H9 (cell line): ENCODE data around the gene NEK8. TPM values are rescaled to one million over a fixed set of nuclear protein-coding genes. Genes with fewer than 3 reads are reported as not detected.

Experiments used
- DNase-seq: peaks from one replicate; pipeline ENCODE4 v3.0.0-alpha.2; 2017
- H2AFZ ChIP-seq: one replicate; pipeline ENCODE4 v1.6.1; 2013; ENCODE audit warnings: mild to moderate bottlenecking, low read length, control low read depth, moderate library complexity
- H2AK5ac ChIP-seq: 2 replicates; pipeline ENCODE4 v1.6.1; 2013; ENCODE audit warnings: low read length, control low read depth, mixed read lengths; ENCODE audit not compliant: insufficient read length
- H2BK120ac ChIP-seq: one replicate; pipeline ENCODE4 v1.6.1; 2013; ENCODE audit warnings: low read depth, mild to moderate bottlenecking, low read length, control low read depth, inconsistent platforms; ENCODE audit not compliant: poor library complexity, severe bottlenecking
- H2BK12ac ChIP-seq: 2 replicates; pipeline ENCODE4 v1.6.1; 2013; ENCODE audit warnings: low read length, control low read depth, mixed read lengths, low read depth; ENCODE audit not compliant: insufficient read length
- H2BK15ac ChIP-seq: 2 replicates; pipeline ENCODE4 v1.6.1; 2013; ENCODE audit warnings: low read depth, low read length, control low read depth
- H2BK20ac ChIP-seq: one replicate; pipeline ENCODE4 v1.6.1; 2013; ENCODE audit warnings: low read depth, mild to moderate bottlenecking, low read length, control low read depth, inconsistent platforms; ENCODE audit not compliant: poor library complexity, severe bottlenecking
- H2BK5ac ChIP-seq: 2 replicates; pipeline ENCODE4 v1.6.1; 2013; ENCODE audit warnings: low read length, control low read depth, mixed read lengths; ENCODE audit not compliant: insufficient read length
- H3K14ac ChIP-seq: 2 replicates; pipeline ENCODE4 v1.6.1; 2013; ENCODE audit warnings: low read length, control low read depth; ENCODE audit not compliant: insufficient read depth
- H3K18ac ChIP-seq: 2 replicates; pipeline ENCODE4 v1.6.1; 2013; ENCODE audit warnings: low read depth, mild to moderate bottlenecking, mixed read lengths, low read length, control low read depth; ENCODE audit not compliant: insufficient read length
- H3K23ac ChIP-seq: 2 replicates; pipeline ENCODE4 v1.6.1; 2013; ENCODE audit warnings: low read length, control low read depth, mixed read lengths, low read depth; ENCODE audit not compliant: insufficient read length
- H3K23me2 ChIP-seq: 2 replicates; pipeline ENCODE4 v1.6.1; 2013; ENCODE audit warnings: low read depth, mild to moderate bottlenecking, mixed read lengths, low read length, control low read depth; ENCODE audit not compliant: insufficient read length, poor library complexity, severe bottlenecking
- H3K27ac ChIP-seq: 2 replicates; pipeline ENCODE4 v1.5.1; 2013; ENCODE audit warnings: low read length, control low read depth, mixed read lengths, low read depth; ENCODE audit not compliant: insufficient read length
- H3K27me3 ChIP-seq: 2 replicates; pipeline ENCODE4 v1.6.1; 2013; ENCODE audit warnings: low read length, control low read depth, inconsistent platforms; ENCODE audit not compliant: insufficient read depth
- H3K4ac ChIP-seq: 2 replicates; pipeline ENCODE4 v1.6.1; 2013; ENCODE audit warnings: low read depth, mild to moderate bottlenecking, control low read depth, inconsistent platforms, low read length, moderate library complexity
- H3K4me1 ChIP-seq: 2 replicates; pipeline ENCODE4 v1.6.1; 2013; ENCODE audit warnings: low read length, control low read depth, inconsistent platforms; ENCODE audit not compliant: insufficient read depth
- H3K4me2 ChIP-seq: 2 replicates; pipeline ENCODE4 v1.6.1; 2013; ENCODE audit warnings: low read length, control low read depth, mixed read lengths; ENCODE audit not compliant: insufficient read length, insufficient read depth
- H3K56ac ChIP-seq: 2 replicates; pipeline ENCODE4 v1.6.1; 2013; ENCODE audit warnings: low read depth, mild to moderate bottlenecking, mixed read lengths, low read length, control low read depth; ENCODE audit not compliant: insufficient read length
- H3K79me1 ChIP-seq: 2 replicates; pipeline ENCODE4 v1.6.1; 2013; ENCODE audit warnings: low read depth, mild to moderate bottlenecking, moderate library complexity, low read length, control low read depth, inconsistent platforms; ENCODE audit not compliant: insufficient read depth, poor library complexity, severe bottlenecking
- H3K79me2 ChIP-seq: 2 replicates; pipeline ENCODE4 v1.6.1; 2013; ENCODE audit warnings: low read length, control low read depth, inconsistent platforms; ENCODE audit not compliant: insufficient read depth
- H3K9ac ChIP-seq: 2 replicates; pipeline ENCODE4 v1.6.1; 2013; ENCODE audit warnings: low read length, control low read depth, mixed read lengths; ENCODE audit not compliant: insufficient read length; ENCODE audit errors: extremely low read depth
- H3K9me3 ChIP-seq: one replicate; pipeline ENCODE4 v1.6.1; 2013; ENCODE audit warnings: low read depth, low read length, inconsistent platforms; ENCODE audit not compliant: control insufficient read depth
- H3T11ph ChIP-seq: one replicate; pipeline ENCODE4 v1.6.1; 2013; ENCODE audit warnings: mild to moderate bottlenecking, low read length, control low read depth, inconsistent platforms
- H4K20me1 ChIP-seq: one replicate; pipeline ENCODE4 v1.6.1; 2013; ENCODE audit not compliant: control insufficient read depth, insufficient read length, insufficient read depth
- H4K5ac ChIP-seq: 2 replicates; pipeline ENCODE4 v1.6.1; 2013; ENCODE audit warnings: low read depth, mild to moderate bottlenecking, mixed read lengths, low read length, control low read depth; ENCODE audit not compliant: insufficient read length
- H4K8ac ChIP-seq: replicated peaks from 2 replicates; pipeline ENCODE4 v1.6.1; 2013; ENCODE audit warnings: low read length, control low read depth, mixed read lengths, low read depth; ENCODE audit not compliant: insufficient read length
- H4K91ac ChIP-seq: 2 replicates; pipeline ENCODE4 v1.6.1; 2013; ENCODE audit warnings: low read depth, mild to moderate bottlenecking, moderate library complexity, mixed read lengths, low read length, control low read depth; ENCODE audit not compliant: insufficient read length
- H3K27ac Mint-ChIP-seq, 3 experiments: 2 replicates in 2 of 3; 3 replicates in 1 of 3; pipeline ENCODE4 v1.8.0; 2020 to 2021; ENCODE audit warnings: mixed read lengths in 3 of 3, mild to moderate bottlenecking in 1 of 3, moderate library complexity in 1 of 3
- H3K27me3 Mint-ChIP-seq: 2 replicates; pipeline ENCODE4 v1.8.0; 2021; ENCODE audit warnings: low read depth, mild to moderate bottlenecking, moderate library complexity, mixed read lengths
- H3K36me3 Mint-ChIP-seq, 3 experiments: 2 replicates in 2 of 3; 3 replicates in 1 of 3; pipeline ENCODE4 v1.8.0; 2020 to 2021; ENCODE audit warnings: low read depth in 3 of 3, mixed read lengths in 3 of 3; ENCODE audit not compliant: insufficient read depth in 1 of 3
- H3K4me1 Mint-ChIP-seq, 2 experiments: 2 replicates each; pipeline ENCODE4 v1.8.0; 2020; ENCODE audit warnings: mixed read lengths in 2 of 2
- H3K4me3 Mint-ChIP-seq, 2 experiments: 2 replicates in 1 of 2; 3 replicates in 1 of 2; pipeline ENCODE4 v1.8.0; 2020 to 2021; ENCODE audit warnings: mild to moderate bottlenecking in 2 of 2, mixed read lengths in 2 of 2, moderate library complexity in 1 of 2
- H3K9me3 Mint-ChIP-seq, 2 experiments: 2 replicates in 1 of 2; 3 replicates in 1 of 2; pipeline ENCODE4 v1.8.0; 2020; ENCODE audit warnings: mild to moderate bottlenecking in 2 of 2, mixed read lengths in 2 of 2, moderate library complexity in 1 of 2
- CTCF ChIP-seq: fragments of 200-600 bp; sonication (generic); conservative IDR thresholded peaks from 3 replicates; pipeline ENCODE4 v1.8.0; 2021; ENCODE audit warnings: antibody characterized with exemption, mild to moderate bottlenecking
- WGBS: extraction: QIAGEN DNeasy Blood & Tissue Kit; methylation state at CpG from one replicate; pipeline ENCODE4 v1.1.7; 2013; ENCODE audit warnings: missing lambda C conversion rate, low lambda C conversion rate, mixed read lengths; ENCODE audit not compliant: insufficient read length; ENCODE audit errors: extremely low coverage; 5-methylcytosine and 5-hydroxymethylcytosine counted together
- total RNA-seq: library from RNA; stranded (reverse); gene quantifications from 2 replicates; pipeline ENCODE4 v1.2.1, GENCODE V29; 2021

Gene NEK8
- total RNA-seq, 1 experiment from 2014 or later = 18.8 TPM

GRCh38 chr17:28759256-28759865 lies 30.8 kb downstream of the NEK8 start:
- Mint-ChIP-seq H3K9me3 (no peaks in the 10 kb centered on the region), H3K27me3 (0 out of 2 replicates have a peak, but pooled peaks cover 1% of the 10 kb centered on the region), H3K36me3 (peaks cover 38 to 50% (median 41%) of the 10 kb centered on the region in 3 experiments; a peak in 6 of 7 replicates), H3K4me1 (peaks cover 40 to 44% of the 10 kb centered on the region in 2 experiments), H3K27ac (peak overlapping the region in 2 of 3 experiments; percentile 57 to 97; a peak in 4 of 7 replicates), H3K4me3 (peak overlapping the region in 1 of 2 experiments; percentile 50; a peak in 1 of 5 replicates)
- no peak overlapping the region for H3K4ac ChIP-seq
- H2BK120ac ChIP-seq = no peak overlapping the region
- H3K79me2 ChIP-seq = no peaks in the 10 kb centered on the region
- peaks cover 12% of the 10 kb centered on the region; the same call in 1 of the 2 replicates for H3K4me1 ChIP-seq
- H3K4me2 ChIP-seq = no peak overlapping the region
- WGBS = no CpG with 5 or more reads among the region's 18 CpGs
- no peaks in the 10 kb centered on the region for H4K20me1 ChIP-seq
- no peak overlapping the region for H4K8ac ChIP-seq
- H2BK15ac ChIP-seq = no peak overlapping the region
- H4K91ac ChIP-seq = no peak overlapping the region
- DNase-seq = no peak
- H3K14ac ChIP-seq = no peak overlapping the region
- H3K18ac ChIP-seq = no peak overlapping the region
- H2BK12ac ChIP-seq = no peak overlapping the region
- no peak overlapping the region for H3K23ac ChIP-seq
- no peak overlapping the region for H4K5ac ChIP-seq
- H3K23me2 ChIP-seq = no peaks in the 10 kb centered on the region
- H3K27ac ChIP-seq = no peak overlapping the region
- no peaks in the 10 kb centered on the region for H3K9me3 ChIP-seq
- H3K79me1 ChIP-seq = no peaks in the 10 kb centered on the region
- no peak overlapping the region for H2BK5ac ChIP-seq
- no peak overlapping the region for H2BK20ac ChIP-seq
- H3K27me3 ChIP-seq = no peaks in the 10 kb centered on the region
- H2AK5ac ChIP-seq = no peak overlapping the region
- no peak overlapping the region for H2AFZ ChIP-seq
- no peak for TF ChIP-seq CTCF
- H3K9ac ChIP-seq = no peak overlapping the region
- H3T11ph ChIP-seq = no peak overlapping the region
- no peak overlapping the region for H3K56ac ChIP-seq
